HG02763 (cell line): Measurements from ENCODE around the gene SNX13.

Experiments used
- ATAC-seq: cut with Tn5 transposase; IDR thresholded peaks from one replicate; pipeline ENCODE4 v1.9.1; 2021; ENCODE audit warnings: mild to moderate bottlenecking, moderate library complexity; ENCODE audit not compliant: unreplicated experiment

Gene SNX13, protein sequence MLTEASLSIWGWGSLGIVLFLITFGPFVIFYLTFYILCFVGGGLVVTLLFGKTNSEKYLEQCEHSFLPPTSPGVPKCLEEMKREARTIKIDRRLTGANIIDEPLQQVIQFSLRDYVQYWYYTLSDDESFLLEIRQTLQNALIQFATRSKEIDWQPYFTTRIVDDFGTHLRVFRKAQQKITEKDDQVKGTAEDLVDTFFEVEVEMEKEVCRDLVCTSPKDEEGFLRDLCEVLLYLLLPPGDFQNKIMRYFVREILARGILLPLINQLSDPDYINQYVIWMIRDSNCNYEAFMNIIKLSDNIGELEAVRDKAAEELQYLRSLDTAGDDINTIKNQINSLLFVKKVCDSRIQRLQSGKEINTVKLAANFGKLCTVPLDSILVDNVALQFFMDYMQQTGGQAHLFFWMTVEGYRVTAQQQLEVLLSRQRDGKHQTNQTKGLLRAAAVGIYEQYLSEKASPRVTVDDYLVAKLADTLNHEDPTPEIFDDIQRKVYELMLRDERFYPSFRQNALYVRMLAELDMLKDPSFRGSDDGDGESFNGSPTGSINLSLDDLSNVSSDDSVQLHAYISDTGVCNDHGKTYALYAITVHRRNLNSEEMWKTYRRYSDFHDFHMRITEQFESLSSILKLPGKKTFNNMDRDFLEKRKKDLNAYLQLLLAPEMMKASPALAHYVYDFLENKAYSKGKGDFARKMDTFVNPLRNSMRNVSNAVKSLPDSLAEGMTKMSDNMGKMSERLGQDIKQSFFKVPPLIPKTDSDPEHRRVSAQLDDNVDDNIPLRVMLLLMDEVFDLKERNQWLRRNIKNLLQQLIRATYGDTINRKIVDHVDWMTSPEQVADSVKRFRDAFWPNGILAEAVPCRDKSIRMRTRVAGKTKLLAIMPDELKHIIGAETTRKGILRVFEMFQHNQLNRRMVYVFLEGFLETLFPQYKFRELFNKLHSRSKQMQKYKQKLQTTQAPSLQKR

DNA sequence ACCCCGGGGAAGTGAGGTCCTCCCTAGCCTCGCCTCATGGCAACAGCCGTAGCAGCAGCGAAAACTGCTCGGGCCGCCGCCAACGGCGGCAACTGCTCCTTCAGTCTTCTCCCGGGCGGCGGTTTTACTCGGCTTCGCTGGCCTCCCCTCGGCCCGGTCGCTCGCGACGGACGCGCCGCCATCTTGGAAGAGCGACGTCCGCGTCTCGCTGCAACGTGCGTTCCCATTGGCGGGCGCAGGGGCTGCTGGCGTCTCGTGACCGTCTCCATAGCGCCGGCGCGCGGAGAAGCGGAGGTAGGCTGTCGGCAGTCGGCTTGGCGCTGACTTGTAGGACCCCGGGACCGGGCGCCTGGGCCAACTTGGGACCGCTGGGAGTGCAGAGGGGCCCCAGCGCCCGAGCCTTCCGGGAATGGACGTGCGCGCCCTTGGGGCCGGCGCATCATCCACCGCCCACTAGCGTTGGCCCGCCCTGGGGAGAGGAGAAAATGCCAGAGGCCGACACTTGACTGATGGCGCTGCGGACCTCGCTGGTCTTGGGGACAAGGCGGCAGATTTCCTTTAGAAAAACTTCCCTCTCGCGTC, at the start of gene SNX13:
SNX13 (minus strand) TSS at position 193 of the 582 bp plus-strand sequence. CDS start 199 bp downstream, outside the sequence.
- ATAC-seq, result peak; percentile 93

DNA sequence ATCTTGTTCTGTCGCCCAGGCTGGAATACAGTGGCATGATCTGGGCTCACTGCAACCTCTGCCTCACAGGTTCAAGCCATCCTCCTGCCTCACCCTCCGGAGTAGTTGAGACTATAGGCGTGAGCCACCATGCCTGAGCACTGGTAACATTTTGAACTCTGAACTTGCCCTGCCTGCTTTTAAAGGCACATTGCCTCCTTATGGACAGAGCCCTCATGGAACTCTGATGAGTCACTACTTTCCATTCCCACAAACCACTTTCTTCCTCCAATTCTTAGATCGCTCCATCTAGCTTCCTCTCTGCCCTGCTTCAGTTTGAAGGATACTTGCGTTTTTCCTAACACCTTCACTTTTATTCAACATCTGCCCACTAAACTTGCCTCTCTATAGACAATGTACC, 49.3 kb upstream of the SNX13 start:
- no peak for ATAC-seq

DNA sequence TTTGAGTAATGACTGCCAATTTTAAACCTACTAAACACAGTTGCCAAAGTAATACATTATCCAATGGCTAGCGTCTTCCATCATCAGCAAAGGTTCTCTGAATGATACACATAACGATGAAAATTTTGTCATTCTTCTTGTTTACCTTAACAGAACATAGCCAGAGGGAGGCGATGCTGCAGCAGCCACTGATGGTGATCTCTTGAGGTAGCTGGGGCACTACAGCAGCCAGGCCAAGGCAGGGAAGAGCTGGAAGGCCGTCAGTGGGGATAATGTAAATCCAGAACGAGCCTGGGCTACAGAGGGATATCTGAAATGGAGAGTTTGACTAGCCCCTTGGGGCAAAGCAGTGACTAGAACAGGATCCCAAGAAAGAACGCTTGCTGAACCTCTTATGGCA, 48.6 kb upstream of the SNX13 start:
- no peak for ATAC-seq

DNA sequence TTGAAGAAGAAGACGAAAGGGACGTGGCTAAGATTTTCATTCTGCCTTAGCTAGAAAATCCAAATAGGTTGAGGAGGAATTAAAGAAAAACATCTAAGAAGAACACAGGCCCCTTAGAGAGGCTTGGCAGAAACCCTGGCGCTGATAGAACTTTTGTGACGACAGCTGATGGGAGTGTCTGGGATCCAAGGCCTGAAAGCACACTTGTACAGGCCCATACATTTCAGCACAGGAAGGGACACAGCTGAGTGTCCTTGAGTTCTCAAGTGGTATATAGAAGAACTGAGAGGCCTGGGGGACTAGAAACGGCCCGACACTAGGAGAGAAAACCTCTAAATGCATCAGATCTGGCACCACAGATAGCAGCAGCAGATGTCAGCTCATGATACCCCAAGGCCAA, 47.8 kb upstream of the SNX13 start:
- no peak for ATAC-seq

DNA sequence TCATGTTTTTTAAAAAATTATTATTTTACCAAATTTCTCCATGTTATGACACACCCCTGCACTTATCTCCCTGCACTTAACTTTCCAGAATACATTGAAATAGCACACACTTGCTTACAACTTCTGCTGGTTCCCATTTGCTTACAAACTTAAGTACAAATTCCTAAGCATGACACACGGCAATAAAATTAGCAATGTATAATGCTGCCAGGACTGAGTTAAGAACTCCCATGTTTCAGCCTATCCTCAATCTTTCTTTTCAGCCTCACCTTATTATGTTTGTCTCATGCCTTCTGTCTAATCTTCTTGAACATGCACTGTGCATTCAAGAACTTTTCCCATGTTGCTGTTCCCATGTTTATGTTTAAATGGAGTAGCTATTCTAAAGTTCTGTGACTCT, 46.6 kb upstream of the SNX13 start:
- no peak for ATAC-seq

DNA sequence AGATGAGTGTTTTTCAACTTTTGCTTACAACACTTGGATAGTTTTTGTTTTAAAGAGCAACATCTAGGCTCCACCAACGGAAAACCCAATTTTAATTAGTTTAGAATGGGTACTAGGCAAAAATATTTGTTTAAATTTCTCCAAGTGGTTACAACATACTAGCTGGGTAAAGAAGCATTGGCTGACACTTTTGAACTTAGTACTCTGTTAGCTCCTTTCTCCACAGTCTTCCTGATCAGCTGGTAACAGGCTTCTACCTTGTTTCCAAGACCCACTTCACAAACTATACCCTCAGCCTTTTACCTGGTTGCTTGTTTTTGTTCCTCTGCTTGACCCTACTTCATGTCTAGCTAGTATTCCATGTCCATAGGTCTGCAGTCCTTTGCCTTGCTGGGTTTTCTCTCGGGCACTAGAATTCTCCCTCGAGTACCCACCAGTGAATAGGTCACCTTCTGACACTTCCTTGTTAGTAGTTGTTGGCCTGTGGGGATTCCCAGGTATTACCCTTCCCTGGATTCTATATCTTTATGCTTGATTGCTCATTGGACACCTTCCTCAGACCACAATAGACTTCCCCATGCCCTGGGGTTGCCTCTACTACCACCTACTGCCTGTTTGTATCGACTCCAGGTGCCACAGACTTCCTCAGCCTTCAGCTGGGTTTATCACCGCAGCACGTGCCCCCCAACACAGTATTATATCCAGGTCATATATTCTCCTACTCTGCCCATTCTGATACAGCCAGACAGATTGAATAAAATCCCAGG, 45.4 kb upstream of the SNX13 start:
- no peak for ATAC-seq

DNA sequence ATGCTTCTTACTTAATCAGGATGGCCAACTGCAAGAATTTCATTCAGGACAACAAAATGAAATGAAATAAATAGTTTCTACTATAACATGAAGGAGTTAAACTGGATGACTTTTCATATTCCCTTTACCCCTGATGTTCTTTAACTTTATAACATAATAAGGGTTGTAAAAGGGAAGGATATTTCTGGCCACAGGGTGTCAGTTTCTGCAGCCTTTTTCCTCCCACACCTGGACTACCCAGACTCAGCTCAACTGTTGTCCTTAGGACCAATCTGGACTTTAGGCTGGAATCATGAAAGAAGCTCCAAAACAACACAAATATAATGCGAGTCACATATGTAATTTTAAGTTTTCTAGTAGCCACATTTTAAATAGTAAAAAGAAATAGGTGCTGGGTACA, 44.0 kb upstream of the SNX13 start:
- no peak for ATAC-seq

DNA sequence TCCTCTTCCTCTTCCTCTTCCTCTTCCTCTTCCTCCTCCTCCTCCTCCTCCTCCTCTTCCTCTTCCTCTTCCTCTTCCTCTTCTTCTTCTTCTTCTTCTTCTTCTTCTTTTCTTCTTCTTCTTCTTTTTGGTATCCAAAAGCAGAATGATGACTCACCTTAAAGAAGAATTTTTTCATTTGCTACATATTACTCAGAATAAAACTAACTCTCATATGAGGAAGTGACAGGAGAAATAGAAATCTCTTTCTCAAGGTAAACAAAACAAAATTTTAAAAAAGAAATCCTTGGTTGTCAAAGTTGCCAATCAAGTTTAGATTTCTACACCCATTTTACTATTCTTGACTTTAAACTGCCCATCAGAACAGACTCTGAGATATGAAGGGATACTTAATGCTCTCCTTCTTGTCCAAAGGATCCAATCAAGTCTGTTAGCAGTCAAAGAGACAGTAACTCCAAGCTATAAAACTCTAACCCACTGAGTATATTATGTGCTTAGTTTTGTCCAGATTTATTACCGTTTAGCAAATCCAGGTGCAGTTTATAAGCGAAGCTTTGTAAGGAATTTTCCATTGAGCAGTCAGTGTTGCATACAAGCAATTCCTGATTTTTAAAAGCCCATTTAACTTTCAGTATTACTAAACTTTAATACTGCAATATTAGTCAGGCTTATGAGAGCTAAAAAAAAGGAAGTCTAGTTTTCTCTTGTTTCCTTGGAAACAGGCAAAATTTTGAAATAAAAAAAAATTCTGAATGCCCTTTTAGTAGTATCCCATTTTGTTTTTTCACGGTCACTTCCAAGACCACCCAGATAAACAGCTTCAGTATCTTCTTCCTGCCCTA, 43.1 kb upstream of the SNX13 start:
- ATAC-seq, result no peak

DNA sequence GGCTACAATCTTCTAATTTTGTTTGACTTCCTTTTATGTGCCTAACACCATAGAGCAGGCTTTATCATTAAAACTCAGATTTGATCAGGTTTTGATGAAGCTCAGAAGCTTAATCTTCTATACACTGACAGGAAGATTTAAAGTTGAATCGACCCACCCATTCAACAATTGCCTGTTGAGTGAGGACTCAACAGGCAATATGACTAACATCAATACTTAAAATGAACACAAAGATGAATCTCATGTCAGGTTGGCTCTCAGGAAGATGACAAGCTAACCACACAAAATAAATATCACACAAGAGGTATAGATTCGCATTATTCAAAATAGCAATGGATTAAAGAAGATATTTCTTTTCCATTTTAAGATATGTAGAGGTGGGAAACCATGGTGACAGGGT, 36.7 kb upstream of the SNX13 start:
- ATAC-seq, result no peak

DNA sequence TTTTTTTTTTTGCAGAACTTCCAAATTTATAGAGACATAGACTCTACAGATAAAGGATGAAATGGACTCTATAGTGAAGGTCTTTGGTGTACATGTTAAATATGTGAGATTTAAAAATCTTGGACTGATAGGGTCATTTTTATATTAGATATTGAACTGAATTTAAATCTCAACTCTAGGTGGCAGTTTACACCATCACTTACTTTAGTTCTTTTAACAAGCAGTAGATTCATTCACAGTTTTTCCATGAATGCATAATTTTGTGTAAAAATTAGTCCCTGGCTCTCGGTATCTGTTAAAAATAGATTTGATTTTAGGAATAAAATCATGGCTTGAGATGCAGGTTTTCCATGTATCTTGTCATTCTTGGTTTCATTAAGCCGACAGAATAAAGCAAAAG, 31.1 kb upstream of the SNX13 start:
- ATAC-seq, result no peak

DNA sequence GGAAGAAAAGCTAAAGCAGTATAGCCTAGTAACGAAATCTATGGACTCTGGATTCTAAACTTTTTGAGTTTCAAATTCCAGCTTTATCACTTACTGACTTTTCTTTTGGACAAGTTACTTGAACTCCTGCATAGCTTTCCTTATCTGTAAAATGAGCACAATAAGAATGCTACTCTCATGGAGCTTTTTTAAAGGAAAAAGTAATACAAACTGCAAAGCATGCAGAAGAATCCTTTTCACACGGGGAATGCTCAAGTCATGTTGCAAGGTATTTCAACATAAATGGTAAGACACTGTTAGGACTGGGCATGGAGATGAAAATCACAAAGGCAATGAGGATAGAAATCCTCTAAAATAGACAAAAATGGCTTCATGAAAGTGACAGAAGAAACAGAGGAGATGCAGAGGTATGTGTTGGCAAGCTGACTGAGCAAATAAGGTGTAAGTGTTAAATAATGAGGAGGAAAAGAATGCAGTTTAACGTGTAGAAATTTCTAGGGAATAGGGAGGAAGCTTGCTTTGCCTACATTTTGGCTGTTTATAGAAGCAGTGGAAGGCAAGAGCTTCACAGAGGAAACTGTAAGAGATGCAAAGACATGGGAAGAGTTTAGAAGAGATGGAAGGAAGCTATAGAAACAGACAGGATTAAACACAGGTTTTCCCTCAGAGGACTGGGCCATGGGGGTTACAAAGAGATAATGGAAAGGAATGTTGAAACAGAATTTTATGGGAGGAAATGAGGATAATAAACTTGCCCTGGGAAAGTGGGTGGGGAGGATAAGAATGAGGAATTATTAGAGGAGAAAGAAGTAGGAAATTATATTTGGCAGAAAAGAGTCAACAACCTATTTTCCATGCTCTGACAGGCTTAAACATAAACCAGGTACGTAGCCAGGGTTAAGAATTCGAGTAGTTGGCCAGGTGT, 28.8 kb upstream of the SNX13 start:
- ATAC-seq, result no peak

DNA sequence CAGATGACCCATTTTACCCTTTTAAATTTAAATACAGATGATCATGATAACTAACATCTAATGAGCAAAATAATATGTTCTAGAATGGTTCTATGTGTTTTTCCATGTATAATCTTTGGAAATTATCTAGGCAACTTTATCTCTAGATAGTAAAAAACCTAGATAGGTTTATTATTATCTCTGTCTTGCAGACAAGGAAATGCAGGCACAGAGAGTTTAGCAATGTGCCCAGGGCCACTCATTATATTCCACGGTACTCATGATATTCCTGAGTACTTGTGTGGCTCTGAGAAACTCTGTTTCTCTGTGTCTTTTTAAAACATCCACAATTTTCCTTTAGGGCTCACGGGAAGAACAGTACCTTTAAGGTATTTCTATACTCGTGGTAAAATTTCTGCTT, 26.4 kb upstream of the SNX13 start:
- ATAC-seq, result no peak

DNA sequence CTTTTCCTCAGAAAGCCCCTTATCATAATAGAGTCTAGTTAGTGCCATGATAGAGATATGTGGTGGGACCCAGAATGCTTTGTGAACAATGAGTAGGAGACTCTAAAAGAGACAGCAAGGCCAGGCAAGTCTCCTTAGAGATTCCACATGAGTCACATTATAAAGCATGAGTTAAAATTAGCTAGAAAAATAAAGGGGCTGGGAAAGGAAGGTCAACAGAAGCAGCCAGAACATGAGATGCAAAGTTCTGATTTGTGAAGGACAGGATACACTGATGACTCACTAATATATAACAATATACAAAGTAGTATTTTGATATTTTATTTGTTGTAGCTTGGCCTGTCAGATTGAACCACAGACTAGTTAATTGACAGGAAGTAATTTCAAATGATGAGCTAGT, 25.3 kb upstream of the SNX13 start:
- ATAC-seq, result no peak

DNA sequence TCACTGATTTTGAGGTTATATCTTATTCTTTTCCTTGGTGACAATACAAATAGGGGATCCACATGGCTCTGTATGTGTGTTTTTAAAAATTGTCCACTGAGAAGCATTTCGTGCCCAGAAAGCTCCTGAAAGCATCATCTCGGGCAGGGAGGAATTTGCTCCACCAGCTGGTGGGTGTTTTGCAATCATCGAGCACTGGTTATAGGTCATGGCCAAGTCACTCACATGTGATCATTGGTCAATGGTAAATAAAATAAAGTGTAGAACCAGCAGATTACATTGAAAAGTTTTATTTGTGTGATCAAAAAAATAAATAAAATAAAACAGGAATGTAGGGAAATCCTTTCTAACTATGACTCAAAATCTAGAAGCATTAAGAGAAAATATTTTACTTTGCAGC, 23.0 kb upstream of the SNX13 start:
- ATAC-seq, result no peak

DNA sequence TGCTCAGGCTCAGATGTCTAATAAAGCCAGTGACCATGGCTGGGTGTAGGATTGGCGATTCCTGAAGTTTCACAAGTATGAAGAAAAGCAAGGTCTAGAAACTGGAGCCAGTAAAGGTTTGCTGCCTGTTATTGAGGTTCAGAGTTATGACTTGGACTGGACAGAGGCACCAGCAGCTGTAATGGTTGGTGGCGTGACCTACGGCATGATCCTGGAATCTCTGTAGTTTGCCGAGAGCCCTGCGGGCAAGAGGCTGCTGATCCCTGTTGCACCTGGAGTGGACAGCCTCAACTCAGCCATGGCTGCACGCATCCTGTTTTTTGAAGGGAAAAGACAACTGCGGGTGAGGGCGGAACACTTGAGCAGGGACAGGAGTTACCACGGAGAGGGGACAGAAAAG, 22.4 kb upstream of the SNX13 start:
- ATAC-seq, result no peak

DNA sequence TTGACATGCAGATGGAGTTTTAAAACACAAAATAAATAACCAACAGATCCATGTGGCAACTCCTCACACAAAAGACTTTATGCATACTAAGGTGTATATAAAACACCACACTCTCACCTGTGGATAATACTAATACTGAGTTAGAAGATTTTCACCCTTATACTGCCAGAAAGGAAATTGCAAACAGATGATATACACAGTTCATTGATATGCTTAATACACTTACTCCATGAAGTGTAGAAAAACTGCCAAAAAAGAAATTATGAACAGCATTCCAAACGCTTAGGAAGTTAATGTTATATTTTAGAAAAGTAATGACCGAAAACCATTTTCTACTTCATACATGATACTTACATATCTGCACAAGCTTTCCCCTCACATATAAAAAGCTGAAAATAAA, 17.6 kb upstream of the SNX13 start:
- ATAC-seq, result no peak

DNA sequence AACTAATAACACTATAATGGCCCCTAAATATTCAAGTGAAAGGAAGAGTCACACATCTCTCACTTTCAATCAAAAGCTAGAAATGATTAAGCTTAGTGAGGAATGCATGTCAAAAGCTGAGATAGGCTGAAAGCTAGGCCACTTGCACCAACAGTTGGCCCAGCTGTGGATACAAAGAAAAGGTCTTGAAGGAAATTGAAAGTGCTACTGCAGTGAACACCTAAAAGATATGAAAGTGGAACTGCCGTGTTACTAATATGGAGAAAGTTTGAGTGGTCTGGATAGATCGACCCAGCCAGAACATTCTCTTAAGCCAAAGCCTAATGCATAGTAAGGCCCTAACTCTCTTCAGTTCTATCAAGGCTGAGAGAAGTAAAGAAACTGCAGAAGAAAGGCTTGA, 12.1 kb upstream of the SNX13 start:
- peak; percentile 100 for ATAC-seq

DNA sequence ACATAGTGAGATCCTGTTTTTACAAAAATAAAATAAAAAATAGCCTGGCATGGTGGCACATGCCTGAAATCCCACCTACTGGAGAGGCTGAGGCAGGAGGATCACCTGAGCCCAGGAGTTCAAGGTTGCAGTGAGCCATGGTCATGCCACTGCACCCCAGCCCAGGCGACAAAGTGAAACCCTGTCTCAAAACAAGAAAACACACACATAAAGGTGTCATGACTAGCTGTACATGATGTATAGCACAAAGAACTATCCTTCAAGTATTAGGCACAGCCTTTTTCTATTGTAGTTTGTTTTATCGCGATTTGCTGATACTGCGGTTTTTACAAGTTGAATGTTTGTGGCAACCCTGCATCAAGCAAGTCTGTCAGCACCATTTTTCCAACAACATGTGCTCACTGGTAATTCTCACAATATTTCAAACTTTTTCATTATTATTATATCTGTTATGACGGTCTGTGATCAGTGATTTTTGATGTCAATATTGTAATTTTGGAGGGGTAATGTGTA, 11.5 kb upstream of the SNX13 start:
- no peak for ATAC-seq
